ENCODE results near the gene LRRC49. TPM values are rescaled to one million over a fixed set of nuclear protein-coding genes. Genes with fewer than 3 reads are reported as not detected.

Gene LRRC49
- total and polyA plus RNA-seq, 2 donors (not counting 3 experiments of a cell fraction or from before 2014, with no cell fraction given), result 3.0 to 6.6 TPM

GRCh38 chr15:71056111-71056510 lies 163.5 kb downstream of the LRRC49 start:
- Histone ChIP-seq H3K9me1 (replicated peaks; ENCODE audit: control insufficient read depth, extremely low read depth, insufficient read depth, low read length) (no peaks in the 10 kb centered on the region), H3K27ac (ENCODE audit: insufficient read depth, low read depth, low read length) (no peak overlapping the region), H3K79me2 (ENCODE audit: control insufficient read depth, insufficient read depth, low read length) (no peaks in the 10 kb centered on the region), H3K4me2 (ENCODE audit: insufficient read depth, low read length) (no peak overlapping the region), H4K20me1 (replicated peaks; ENCODE audit: control insufficient read depth, extremely low read depth, insufficient read depth, low read length) (no peaks in the 10 kb centered on the region), H2AFZ (ENCODE audit: low read depth, low read length) (no peak overlapping the region), H3K27me3 (ENCODE audit: control insufficient read depth in 2 of 2, insufficient read depth in 2 of 2, low read length in 2 of 2) (no peaks in the 10 kb centered on the region), H3K9ac (replicated peaks; ENCODE audit: extremely low read depth, insufficient read depth, low read length) (no peak overlapping the region), H3K4me1 (ENCODE audit: control insufficient read depth, extremely low read depth, insufficient read depth, low read length) (no peaks in the 10 kb centered on the region), H3K4me3 (replicated peaks in 1 of 3; ENCODE audit: insufficient read depth in 1 of 3, low read depth in 1 of 3, low read length in 3 of 3) (no peak overlapping the region), H3K9me3 (replicated peaks; ENCODE audit: control insufficient read depth, insufficient read depth, low read length) (no peaks in the 10 kb centered on the region), H3K36me3 (ENCODE audit: control insufficient read depth in 2 of 2, extremely low read depth in 1 of 2, insufficient read depth in 2 of 2, low read length in 2 of 2) (no peaks in the 10 kb centered on the region)
- ChIA-PET POLR2A (no interaction called here), CTCF (interaction anchor here (1.2 kb wide), 1 partner anchor 11 kb away, joined by 3 read pairs; no protein-coding TSS in a partner anchor)
- intact Hi-C loops (cut with micrococcal nuclease), result no loop called here
- no peak for FAIRE-seq
- TF ChIP-seq MYC (IDR thresholded peaks at IDR 0.05; ENCODE audit: low read depth, low read length) (no peak), EZH2 (IDR thresholded peaks at IDR 0.05; ENCODE audit: borderline replicate concordance, low read depth, low read length, severe bottlenecking) (no peak), JUN (IDR thresholded peaks at IDR 0.05; ENCODE audit: borderline replicate concordance, insufficient read depth, insufficient read length, low read depth) (no peak), POLR2A (IDR thresholded peaks at IDR 0.05; ENCODE audit: low read depth, low read length) (no peak), MAX (IDR thresholded peaks at IDR 0.05; ENCODE audit: insufficient read depth, insufficient read length) (no peak), CTCF (IDR thresholded peaks at IDR 0.05; ENCODE audit: extremely low read depth in 1 of 2, insufficient read depth in 1 of 2, low read depth in 1 of 2, low read length in 2 of 2) (no peak), GATA2 (IDR thresholded peaks at IDR 0.05; ENCODE audit: insufficient read depth, insufficient read length, low read depth, low read length) (no peak), POLR2AphosphoS5 (IDR thresholded peaks at IDR 0.05; ENCODE audit: insufficient read depth, low read depth, low read length) (no peak), FOS (IDR thresholded peaks at IDR 0.05; ENCODE audit: borderline replicate concordance, insufficient read depth, low read length) (no peak)
- no peak for DNase-seq (ENCODE audit: low read depth, low spot score)
- BruUV-seq (replicated peaks), result no TSS peak
- dilution Hi-C loops (cut with MboI; ENCODE audit: extremely low pct_ligation_motif_present, low sequenced_read_pairs), result no loop called here
